ENCODE results near the gene GLI3.

The GLI3 gene

DNA sequence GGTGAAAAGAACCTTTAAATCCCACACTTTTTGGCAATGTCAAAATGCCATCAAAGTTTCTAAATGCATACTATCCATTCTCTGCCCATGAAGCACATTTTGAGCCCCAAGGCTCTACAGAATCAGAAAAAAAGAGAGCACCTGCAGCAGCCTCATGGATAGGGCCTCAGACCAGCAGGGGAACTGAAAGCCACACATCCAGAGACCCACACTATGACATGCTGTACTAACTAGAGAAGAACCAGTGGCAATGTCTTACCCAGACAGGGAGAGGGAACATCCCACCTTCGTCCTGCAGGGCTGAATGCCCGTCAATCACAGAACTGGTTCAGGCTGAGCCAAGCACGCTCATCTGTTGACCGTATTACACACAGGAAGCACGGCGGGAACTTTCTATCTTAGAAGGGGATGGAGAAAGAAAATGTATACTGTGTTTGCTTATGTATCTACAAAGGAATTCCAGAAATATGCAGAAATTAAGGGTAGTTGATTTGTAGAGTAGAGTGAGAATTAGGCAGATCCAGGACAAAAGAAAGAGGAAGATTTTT lies 237.2 kb downstream of the GLI3 start:
- no peak for DNase-seq (ENCODE audit: low read depth in 2 of 2)

- DNase-seq (ENCODE audit: low read depth in 2 of 2): no peak
Measured at GRCh38 chr7:41998041-41998440, 239.0 kb downstream of the GLI3 start.

DNA sequence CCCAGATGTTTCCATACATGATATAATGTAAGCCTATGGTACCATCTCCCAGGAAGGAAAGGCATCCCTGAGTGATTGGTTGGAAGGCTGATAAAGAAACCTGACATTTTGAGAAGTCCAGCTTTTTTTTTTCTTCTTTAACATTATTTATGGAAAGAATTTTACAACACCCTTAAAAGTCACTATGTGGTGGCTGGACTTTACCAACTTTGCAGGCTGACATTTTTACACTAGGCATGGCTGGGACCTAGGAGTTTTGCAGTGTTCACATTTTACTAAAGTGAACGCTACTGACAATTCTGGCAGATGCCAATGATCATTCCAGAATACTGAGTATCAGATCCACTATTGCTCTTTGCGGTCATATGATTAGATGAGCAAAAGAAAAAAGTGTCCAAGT lies 239.9 kb downstream of the GLI3 start:
- DNase-seq (ENCODE audit: low read depth in 2 of 2): no peak

GRCh38 chr7:41996381-41997035 lies 240.5 kb downstream of the GLI3 start:
- no peak for DNase-seq (ENCODE audit: low read depth in 2 of 2)

DNA sequence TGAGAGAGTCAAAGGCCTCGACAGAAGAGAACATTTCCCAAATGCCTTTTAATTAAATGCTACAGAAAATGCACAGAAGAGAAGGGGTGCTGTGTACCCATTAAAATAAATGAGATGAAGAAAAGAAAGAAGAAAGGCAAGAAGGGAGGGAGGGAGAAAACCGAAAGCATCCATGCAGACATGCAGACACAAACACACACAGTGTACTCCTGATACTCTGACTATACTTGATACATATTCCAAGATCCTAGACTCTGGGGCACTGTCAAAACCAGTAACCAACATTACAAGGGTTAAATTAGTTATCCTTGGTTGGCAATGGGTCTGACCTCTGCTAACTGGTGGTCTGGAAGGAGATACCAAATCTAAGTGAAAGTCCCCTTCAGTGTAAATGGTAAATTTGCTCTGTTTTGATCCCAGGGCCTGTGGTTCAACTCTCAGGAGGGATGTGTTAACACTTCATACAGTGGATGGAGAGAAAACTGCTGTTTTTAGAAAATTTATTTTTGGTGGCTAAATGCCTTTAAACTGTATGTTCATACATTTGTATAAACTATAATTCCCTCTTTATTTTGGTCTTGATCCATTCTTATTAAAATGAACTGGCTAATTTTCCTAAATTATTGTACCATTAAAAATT lies 241.3 kb downstream of the GLI3 start:
- DNase-seq (ENCODE audit: low read depth in 2 of 2): no peak

GRCh38 chr7:41994746-41995110 lies 242.3 kb downstream of the GLI3 start:
- DNase-seq (ENCODE audit: low read depth in 2 of 2): no peak

GRCh38 chr7:41994036-41994745 lies 242.8 kb downstream of the GLI3 start:
- DNase-seq (ENCODE audit: low read depth in 2 of 2): no peak

DNA sequence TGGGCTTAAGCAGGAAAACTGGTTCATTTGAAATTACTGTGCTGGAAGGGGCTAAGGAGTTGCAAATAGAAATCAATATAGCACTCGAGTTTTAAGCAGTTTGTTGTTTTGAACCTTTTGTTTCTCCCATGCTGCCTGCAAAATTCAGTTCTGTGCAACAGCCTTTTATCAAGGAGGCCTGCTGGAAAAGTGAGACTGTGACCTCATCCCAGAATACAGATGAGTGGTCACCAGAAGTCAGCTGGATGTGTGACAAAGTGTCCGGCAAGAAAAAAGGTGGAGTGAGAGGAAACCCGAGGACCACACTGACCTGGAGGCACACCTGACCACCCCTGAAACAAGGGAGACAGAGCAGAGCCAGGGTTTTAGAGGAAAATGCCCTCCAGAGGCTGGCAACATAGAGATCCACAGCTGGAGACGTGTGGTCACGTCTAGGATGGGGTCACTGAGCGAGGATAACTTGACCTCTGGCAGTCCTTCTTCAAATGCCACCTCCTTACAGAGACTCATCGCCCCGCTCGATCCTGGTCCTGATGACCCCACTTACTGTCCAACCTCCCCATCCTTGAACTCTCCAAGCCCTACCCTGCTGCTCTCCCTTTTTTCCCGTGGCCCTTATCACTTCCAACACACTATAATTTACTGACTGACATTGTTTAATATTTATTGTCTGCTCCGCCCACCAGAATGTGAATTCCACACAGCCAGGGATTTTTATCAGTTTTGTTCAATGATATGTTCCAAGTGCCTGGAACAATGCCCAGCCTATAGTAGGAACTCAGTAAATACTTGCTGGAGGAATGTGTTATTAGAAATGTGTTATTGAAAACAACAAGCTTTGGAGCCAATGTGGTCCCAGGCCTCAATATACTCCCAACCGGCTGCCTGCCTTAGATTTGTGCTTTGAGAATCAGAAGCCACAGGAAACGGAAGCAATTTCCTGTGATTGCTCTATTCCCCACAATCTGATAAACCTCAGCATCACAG lies 243.8 kb downstream of the GLI3 start:
- DNase-seq (ENCODE audit: low read depth in 2 of 2): no peak

GRCh38 chr7:41984888-41985287 lies 252.1 kb downstream of the GLI3 start:
- no peak for DNase-seq (ENCODE audit: low read depth in 2 of 2)

GRCh38 chr7:41981046-41982040 lies 255.7 kb downstream of the GLI3 start:
- no peak for DNase-seq (ENCODE audit: low read depth in 2 of 2)

- DNase-seq (ENCODE audit: low read depth in 2 of 2): no peak
Measured at GRCh38 chr7:41979834-41980307, 257.1 kb downstream of the GLI3 start.

DNA sequence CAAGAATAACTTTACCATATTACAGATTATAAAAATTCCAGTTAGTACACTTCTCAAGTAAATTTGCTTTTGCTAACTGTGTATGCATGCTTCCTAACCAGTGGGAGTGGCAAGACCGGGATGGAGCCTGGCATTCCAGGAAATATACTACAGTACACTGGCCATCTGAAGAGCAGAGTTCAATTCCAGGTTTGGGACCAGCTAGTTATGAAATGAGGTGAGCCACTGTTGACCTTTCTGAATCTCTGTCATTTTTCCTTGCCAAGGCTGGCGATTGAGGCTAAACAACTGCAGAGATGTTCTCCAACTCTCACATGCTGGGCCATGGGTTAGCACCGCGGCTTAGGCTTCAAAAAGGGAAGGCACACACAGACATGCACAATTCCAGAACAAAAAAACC lies 258.2 kb downstream of the GLI3 start:
- no peak for DNase-seq (ENCODE audit: low read depth in 2 of 2)

DNA sequence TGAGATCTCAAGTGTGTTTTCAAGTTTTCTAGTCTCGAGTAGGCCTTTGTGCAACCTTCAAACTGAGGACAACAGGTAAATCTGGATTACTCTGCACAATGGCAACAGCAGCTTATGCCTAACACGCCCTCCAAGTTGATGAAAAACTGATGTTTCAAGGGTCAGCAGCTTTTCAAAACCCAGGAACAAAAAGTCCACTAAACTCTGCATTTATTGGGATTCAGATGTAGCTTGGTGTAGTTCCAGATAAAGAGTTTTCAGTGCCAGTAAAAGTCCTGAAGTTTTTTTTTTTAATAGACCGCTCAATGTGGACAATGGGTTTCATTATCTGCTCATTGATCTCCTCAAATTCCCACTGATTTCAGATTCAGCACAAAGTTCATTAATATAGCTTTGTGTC lies 259.3 kb downstream of the GLI3 start:
- no peak for DNase-seq (ENCODE audit: low read depth in 2 of 2)

DNA sequence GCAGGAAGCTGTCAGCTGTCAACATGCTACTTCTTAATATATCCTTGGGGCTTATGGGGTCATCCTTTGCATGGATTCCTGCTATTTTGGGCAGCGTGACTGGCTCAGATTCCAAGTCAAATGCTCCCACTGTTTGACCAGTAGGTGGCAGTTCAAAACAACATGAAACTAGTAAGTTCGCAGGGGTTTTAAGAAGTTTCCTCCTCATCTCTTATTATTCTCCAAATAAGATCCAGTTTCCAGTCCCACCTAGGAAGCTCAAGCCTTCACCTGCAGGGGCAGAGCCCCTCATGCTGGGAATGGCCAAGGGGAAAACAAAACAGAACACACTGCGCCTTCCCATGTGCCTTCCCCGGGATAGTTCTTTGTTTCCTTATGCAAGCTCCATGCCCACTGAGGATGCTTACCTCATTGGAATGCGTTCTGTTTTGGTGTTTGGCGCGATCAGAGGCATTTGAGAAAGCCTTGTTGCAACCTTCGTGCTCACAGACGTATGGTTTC lies 259.8 kb downstream of the GLI3 start:
- no peak for DNase-seq (ENCODE audit: low read depth in 2 of 2)

- no peak for DNase-seq (ENCODE audit: low read depth in 2 of 2)
Measured at GRCh38 chr7:41976411-41976810, 260.6 kb downstream of the GLI3 start.

DNA sequence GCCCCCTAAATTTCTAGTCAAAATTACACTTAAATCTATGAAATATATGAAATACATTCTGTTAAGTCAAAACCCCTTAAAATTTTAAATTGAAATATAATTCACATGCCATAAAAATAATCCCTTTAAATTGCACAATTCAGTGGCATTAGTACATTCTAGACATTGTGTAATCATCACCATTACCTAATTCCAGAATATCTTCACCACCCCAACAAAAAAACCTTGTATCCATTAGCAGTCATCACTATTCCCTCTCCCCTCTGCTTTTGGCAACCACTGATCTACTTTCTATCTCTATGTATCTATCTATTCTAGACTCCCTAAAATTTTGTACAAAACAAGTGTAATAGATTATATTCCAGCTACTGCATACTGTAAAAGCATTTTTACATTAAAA lies 261.2 kb downstream of the GLI3 start:
- DNase-seq (ENCODE audit: low read depth in 2 of 2): no peak

GRCh38 chr7:41974870-41975557 lies 262.0 kb downstream of the GLI3 start:
- DNase-seq (ENCODE audit: low read depth in 2 of 2): no peak

DNA sequence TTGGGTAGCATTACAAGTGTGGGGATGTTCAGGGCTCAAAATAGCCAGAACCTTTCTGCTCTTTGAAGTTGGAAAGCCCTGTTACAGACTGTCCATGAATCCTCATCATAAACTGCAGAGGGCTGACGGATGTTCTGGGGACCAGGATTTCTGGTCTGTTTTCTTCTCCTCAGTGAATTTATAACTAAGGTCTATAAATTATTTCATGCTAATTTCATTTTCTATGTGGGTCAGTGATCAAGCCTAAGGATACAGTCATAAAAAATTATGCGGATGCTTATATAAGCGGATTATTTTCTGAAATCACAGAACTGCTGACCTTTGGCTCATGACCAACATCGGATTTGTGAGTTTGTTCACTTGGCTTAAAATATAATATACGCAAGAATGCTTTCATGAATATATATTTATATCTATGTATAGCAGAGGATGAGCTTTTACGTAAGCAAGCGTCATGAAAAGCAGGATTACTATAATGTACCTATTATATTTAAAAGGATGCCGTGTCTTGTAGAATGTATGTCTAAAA lies 263.7 kb downstream of the GLI3 start:
- no peak for DNase-seq (ENCODE audit: low read depth in 2 of 2)

DNA sequence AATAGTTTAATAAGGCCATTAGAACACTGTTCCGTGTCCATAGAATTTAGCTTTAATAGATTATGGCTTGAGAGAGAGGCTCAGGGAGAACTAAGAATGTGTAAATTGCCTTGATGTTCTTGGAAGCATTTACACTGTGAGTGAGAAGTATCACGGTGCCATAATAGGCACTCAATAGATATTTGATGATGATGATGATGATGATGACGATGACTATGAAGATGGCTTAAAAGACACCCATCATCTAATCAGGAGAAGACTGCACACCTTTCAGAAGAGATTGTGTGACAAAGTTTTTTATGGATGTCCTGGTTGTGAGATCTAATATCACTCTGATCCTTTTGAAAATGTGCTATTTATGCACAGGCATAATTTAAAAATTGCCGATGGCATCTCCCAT lies 264.2 kb downstream of the GLI3 start:
- no peak for DNase-seq (ENCODE audit: low read depth in 2 of 2)

Measured in stimulated activated CD8-positive, alpha-beta memory T cell treated with anti-CD3 and anti-CD28 coated beads, Interleukin-15, amount 100 ng/mL, for 4 hours (primary cell).